IMR-90 (cell line): ENCODE results near the gene TPCN1. TPM values are rescaled to one million over a fixed set of nuclear protein-coding genes. Genes with fewer than 3 reads are reported as not detected.
A peak's percentile ranks its signal among the peaks of the same experiment; 100 is the strongest.

Experiments
- ATAC-seq: fragments of 200-7000 bp; cut with Tn5 transposase; 2 replicates; pipeline ENCODE4 v1.9.1; 2020; ENCODE audit warnings: low read depth, mild to moderate bottlenecking, moderate library complexity
- BruUV-seq: library from RNA; stranded (reverse); fragments of 400-500 nt; replicated peaks from 2 replicates; lab custom pipeline; 2021; lab: Mats Ljungman, UMichigan
- CTCF ChIA-PET: fragments of 300-600 bp; formaldehyde crosslinking; extraction: SDS; loops from one replicate; lab custom pipeline; 2021; ENCODE audit warnings: antibody characterized with exemption; lab: Yijun Ruan, JAX
- POLR2A ChIA-PET: fragments of 300-600 bp; sonication (Branson Sonifier 250); formaldehyde crosslinking; loops from one replicate; lab custom pipeline; 2022; ENCODE audit warnings: antibody characterized with exemption; ENCODE audit not compliant: unreplicated experiment; lab: Charles Lee
- DNase-seq: peaks from one replicate; pipeline ENCODE4 v3.0.0; 2013
- H2AFZ ChIP-seq: replicated peaks from 2 replicates; pipeline ENCODE3; 2013; ENCODE audit warnings: low read length, mild to moderate bottlenecking; ENCODE audit not compliant: poor library complexity
- H2AK5ac ChIP-seq: 2 replicates; pipeline ENCODE4 v1.6.1; 2013; ENCODE audit warnings: low read depth, low read length, inconsistent platforms
- H2AK9ac ChIP-seq: replicated peaks from 2 replicates; pipeline ENCODE3; 2013; ENCODE audit warnings: mild to moderate bottlenecking, low read depth, low read length, moderate library complexity; ENCODE audit not compliant: poor library complexity
- H2BK120ac ChIP-seq: 2 replicates; pipeline ENCODE4 v1.6.1; 2013; ENCODE audit warnings: low read depth, low read length, inconsistent platforms
- H2BK15ac ChIP-seq: 3 replicates; pipeline ENCODE4 v1.6.1; 2013; ENCODE audit warnings: low read depth, low read length, inconsistent platforms
- H2BK20ac ChIP-seq: 2 replicates; pipeline ENCODE4 v1.6.1; 2013; ENCODE audit warnings: low read depth, mild to moderate bottlenecking, inconsistent platforms, low read length, moderate library complexity
- H2BK5ac ChIP-seq: 2 replicates; pipeline ENCODE4 v1.6.1; 2013; ENCODE audit warnings: mild to moderate bottlenecking, low read depth, low read length, inconsistent platforms; ENCODE audit not compliant: poor library complexity, severe bottlenecking
- H3K14ac ChIP-seq: replicated peaks from 2 replicates; pipeline ENCODE4 v1.6.1; 2013; ENCODE audit warnings: low read depth, low read length, inconsistent platforms
- H3K18ac ChIP-seq: 2 replicates; pipeline ENCODE4 v1.6.1; 2013; ENCODE audit warnings: low read depth, low read length, control low read depth
- H3K23ac ChIP-seq: 2 replicates; pipeline ENCODE4 v1.6.1; 2013; ENCODE audit warnings: low read depth, low read length, inconsistent platforms
- H3K27ac ChIP-seq: 2 replicates; pipeline ENCODE4 v1.5.1; 2013; ENCODE audit warnings: mild to moderate bottlenecking, control low read depth, low read length; ENCODE audit not compliant: insufficient read depth
- H3K27me3 ChIP-seq: 2 replicates; pipeline ENCODE4 v1.6.1; 2013; ENCODE audit warnings: low read length; ENCODE audit not compliant: control insufficient read depth, insufficient read depth
- H3K36me3 ChIP-seq: 2 replicates; pipeline ENCODE4 v1.6.1; 2013; ENCODE audit warnings: low read length, mixed read lengths; ENCODE audit not compliant: control insufficient read depth, insufficient read depth
- H3K4ac ChIP-seq: 2 replicates; pipeline ENCODE4 v1.6.1; 2013; ENCODE audit warnings: low read depth, low read length, inconsistent platforms
- H3K4me1 ChIP-seq: 2 replicates; pipeline ENCODE4 v1.6.1; 2013; ENCODE audit warnings: low read length, mixed read lengths; ENCODE audit not compliant: control insufficient read depth, insufficient read depth
- H3K4me2 ChIP-seq: 2 replicates; pipeline ENCODE4 v1.6.1; 2013; ENCODE audit warnings: low read depth, mild to moderate bottlenecking, control low read depth, low read length, moderate library complexity
- H3K4me3 ChIP-seq: 2 replicates; pipeline ENCODE4 v1.5.1; 2013; ENCODE audit warnings: low read depth, mild to moderate bottlenecking, control low read depth, low read length, moderate library complexity; ENCODE audit not compliant: insufficient read depth
- H3K56ac ChIP-seq: 2 replicates; pipeline ENCODE4 v1.6.1; 2013; ENCODE audit warnings: low read length, inconsistent platforms; ENCODE audit not compliant: insufficient read depth; ENCODE audit errors: extremely low read depth
- H3K79me1 ChIP-seq, 2 experiments: 2 replicates each; pipeline ENCODE4 v1.6.1; 2013; ENCODE audit warnings: low read length in 2 of 2, inconsistent platforms in 1 of 2, low read depth in 1 of 2
- H3K9ac ChIP-seq: 2 replicates; pipeline ENCODE4 v1.6.1; 2013; ENCODE audit warnings: low read depth, low read length, control low read depth
- H3K9me1 ChIP-seq: 2 replicates; pipeline ENCODE4 v1.6.1; 2013; ENCODE audit warnings: low read length, inconsistent platforms; ENCODE audit not compliant: insufficient read depth
- H3K9me3 ChIP-seq: 2 replicates; pipeline ENCODE4 v1.6.1; 2013; ENCODE audit warnings: low read length; ENCODE audit not compliant: control insufficient read depth, insufficient read depth
- H4K20me1 ChIP-seq: 2 replicates; pipeline ENCODE4 v1.6.1; 2013; ENCODE audit warnings: low read length, inconsistent platforms; ENCODE audit not compliant: insufficient read depth
- H4K5ac ChIP-seq: 2 replicates; pipeline ENCODE4 v1.6.1; 2013; ENCODE audit warnings: mild to moderate bottlenecking, low read depth, low read length, control low read depth
- H4K8ac ChIP-seq, 2 experiments: 2 replicates each; pipeline ENCODE4 v1.6.1; 2013; ENCODE audit warnings: low read depth in 2 of 2, low read length in 2 of 2, control low read depth in 1 of 2, inconsistent platforms in 1 of 2
- H4K91ac ChIP-seq: 2 replicates; pipeline ENCODE4 v1.6.1; 2013; ENCODE audit warnings: low read depth, low read length, inconsistent platforms; ENCODE audit not compliant: insufficient read depth
- BHLHE40 ChIP-seq: fragments of 150-350 bp; IDR thresholded peaks from 2 replicates; pipeline ENCODE4 v1.6.1; 2016; ENCODE audit warnings: mild to moderate bottlenecking, low read depth, low read length
- MAZ ChIP-seq: IDR thresholded peaks from 2 replicates; pipeline ENCODE4 v1.6.1; 2012; ENCODE audit warnings: low read depth, mild to moderate bottlenecking, low read length, improper control_type of control experiment, moderate library complexity, borderline replicate concordance
- MXI1 ChIP-seq: IDR thresholded peaks from 2 replicates; pipeline ENCODE4 v1.6.1; 2012; ENCODE audit warnings: low read depth, mild to moderate bottlenecking, low read length, moderate library complexity, borderline replicate concordance
- RAD21 ChIP-seq: IDR thresholded peaks from 2 replicates; pipeline ENCODE4 v1.6.1; 2012; ENCODE audit warnings: low read length, improper control_type of control experiment
- RFX5 ChIP-seq: IDR thresholded peaks from 2 replicates; pipeline ENCODE4 v1.8.0; 2012; ENCODE audit warnings: low read depth, mild to moderate bottlenecking, low read length, moderate library complexity
- WGBS, 2 experiments: methylation state at CpG; one replicate each; pipeline versions ENCODE4 v1.1.5 to v1.1.7; 2013; ENCODE audit warnings: missing lambda C conversion rate in 2 of 2; ENCODE audit not compliant: insufficient read length in 1 of 2; ENCODE audit errors: extremely low coverage in 2 of 2; 5-methylcytosine and 5-hydroxymethylcytosine counted together
- dilution Hi-C: fragments of 300-500 bp; cut with HindIII; formaldehyde crosslinking; loops from one replicate; pipeline ENCODE4 v1.14.3; 2018; ENCODE audit warnings: low sequenced_read_pairs; ENCODE audit not compliant: unreplicated experiment
- in situ Hi-C: fragments of 300-500 bp; cut with MboI; formaldehyde crosslinking; loops from 3 replicates; pipeline ENCODE4 v1.14.3; 2019; ENCODE audit warnings: low sequenced_read_pairs, inconsistent platforms, mixed read lengths
- intact Hi-C: fragments of 100-400 bp; cut with micrococcal nuclease; formaldehyde crosslinking; loops from 2 replicates; pipeline ENCODE4 v1.10.0; 2022
- polyA plus RNA-seq, 3 experiments: library from polyadenylated mRNA; depleted of rRNA; stranded (reverse); fragments of >200 nt; gene quantifications; 2 replicates each; pipeline ENCODE4 v1.2.3, GENCODE V29; 2012; ENCODE audit warnings: low replicate concordance in 1 of 3
- total RNA-seq: library from RNA; depleted of rRNA; stranded (reverse); fragments of >200 nt; gene quantifications from 2 replicates; pipeline ENCODE4 v1.2.3, GENCODE V29; 2012
- TF ChIP-seq, protein P1 (sequence below): fragments of 150-350 bp; IDR thresholded peaks from 2 replicates; pipeline ENCODE4 v1.6.1; 2016; ENCODE audit warnings: low read depth, mild to moderate bottlenecking, low read length, moderate library complexity, borderline replicate concordance

Gene TPCN1
- total and polyA plus RNA-seq, 2 of the 4 experiments (the other 2 are of a cell fraction) = 2.0 to 13.2 TPM

DNA sequence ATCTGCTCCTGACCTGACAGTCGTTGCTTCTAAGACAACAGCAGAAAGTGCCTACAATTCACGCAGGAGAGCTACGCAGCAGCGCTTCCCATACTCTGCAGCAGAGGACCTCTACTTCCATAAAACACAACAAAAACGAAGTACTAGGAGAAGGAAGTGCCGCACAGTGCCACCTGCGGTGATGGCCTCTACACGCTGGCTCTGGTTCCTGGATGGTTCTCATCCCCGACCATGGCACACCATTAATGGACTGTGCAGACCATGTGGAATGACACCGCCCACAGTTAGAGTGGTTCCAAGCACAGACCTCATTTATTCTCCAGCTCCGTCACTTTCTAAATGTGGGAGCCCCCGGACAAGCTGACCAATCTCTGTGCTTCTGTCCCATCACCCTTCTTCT, 28.3 kb downstream of the TPCN1 start:
- no peak overlapping the region for H2BK120ac ChIP-seq
- H2AK5ac ChIP-seq = no peak overlapping the region
- no CpG with 5 or more reads among the region's 12 CpGs for WGBS, 2 experiments
- H2BK15ac ChIP-seq = no peak overlapping the region
- H3K14ac ChIP-seq = no peak overlapping the region
- H3K4me1 ChIP-seq = peaks cover 14% of the 10 kb centered on the region
- dilution Hi-C loops (no loop called here), in situ Hi-C loops (no loop called here), intact Hi-C loops (no loop called here)
- H3K56ac ChIP-seq = no peak overlapping the region
- no TSS peak for BruUV-seq
- no peak overlapping the region for H4K91ac ChIP-seq
- H2AK9ac ChIP-seq = peak overlapping the region; percentile 34
- POLR2A ChIA-PET = no interaction called here
- H3K36me3 ChIP-seq = peaks cover 1% of the 10 kb centered on the region; the same call in 1 of the 2 replicates
- H2AFZ ChIP-seq = no peak overlapping the region
- peaks cover 0 to 10% of the 10 kb centered on the region in 2 experiments; a peak in 2 of 4 replicates for H3K79me1 ChIP-seq
- no peak overlapping the region for H4K8ac ChIP-seq
- DNase-seq = no peak
- H4K20me1 ChIP-seq = no peaks in the 10 kb centered on the region; the same call in 1 of the 2 replicates
- H3K9ac ChIP-seq = no peak overlapping the region
- no peak overlapping the region for H3K18ac ChIP-seq
- H3K9me3 ChIP-seq = peaks cover 2% of the 10 kb centered on the region; the same call in 1 of the 2 replicates
- peaks cover 15% of the 10 kb centered on the region; the same call in 1 of the 2 replicates for H3K9me1 ChIP-seq
- H3K4ac ChIP-seq = 0 out of 2 replicates have a peak overlapping the region, but pooled peaks have one; percentile 20
- TF ChIP-seq RFX5 (no peak), RAD21 (no peak), BHLHE40 (no peak), MXI1 (no peak), MAZ (no peak)
- TF ChIP-seq, protein P1, sequence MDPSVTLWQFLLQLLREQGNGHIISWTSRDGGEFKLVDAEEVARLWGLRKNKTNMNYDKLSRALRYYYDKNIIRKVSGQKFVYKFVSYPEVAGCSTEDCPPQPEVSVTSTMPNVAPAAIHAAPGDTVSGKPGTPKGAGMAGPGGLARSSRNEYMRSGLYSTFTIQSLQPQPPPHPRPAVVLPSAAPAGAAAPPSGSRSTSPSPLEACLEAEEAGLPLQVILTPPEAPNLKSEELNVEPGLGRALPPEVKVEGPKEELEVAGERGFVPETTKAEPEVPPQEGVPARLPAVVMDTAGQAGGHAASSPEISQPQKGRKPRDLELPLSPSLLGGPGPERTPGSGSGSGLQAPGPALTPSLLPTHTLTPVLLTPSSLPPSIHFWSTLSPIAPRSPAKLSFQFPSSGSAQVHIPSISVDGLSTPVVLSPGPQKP = no peak
- no peak overlapping the region for H3K23ac ChIP-seq
- H3K4me3 ChIP-seq = no peak overlapping the region
- H3K27me3 ChIP-seq = no peaks in the 10 kb centered on the region
- no peak overlapping the region for H2BK20ac ChIP-seq
- no peak overlapping the region for H4K5ac ChIP-seq
- CTCF ChIA-PET = no interaction called here
- no peak overlapping the region for H3K27ac ChIP-seq
- no peak for ATAC-seq
- H3K4me2 ChIP-seq = no peak overlapping the region
- no peak overlapping the region for H2BK5ac ChIP-seq
